ENCODE data around the gene YWHAH. TPM values are rescaled to one million over a fixed set of nuclear protein-coding genes. Genes with fewer than 3 reads are reported as not detected.

Gene YWHAH
- total and polyA plus RNA-seq, 2 donors (not counting 1 experiment from before 2014, with no cell fraction given) = 32.6 to 51.1 TPM

- POLR2A ChIA-PET = no interaction called here
- no peaks in the 10 kb centered on the region for H3K4me1 Mint-ChIP-seq
- Histone ChIP-seq H2AFZ (ENCODE audit: insufficient read depth, low read depth, low read length, poor library complexity, severe bottlenecking) (no peak overlapping the region), H3K9me3 (ENCODE audit: control extremely low read depth in 1 of 3, control insufficient read depth in 2 of 3, insufficient read depth in 1 of 3, low read length in 2 of 3) (no peaks in the 10 kb centered on the region), H3K4me1 (ENCODE audit: control insufficient read depth in 2 of 2, insufficient read depth in 2 of 2, low read length in 2 of 2) (no peaks in the 10 kb centered on the region), H3K27me3 (replicated peaks in 1 of 4; ENCODE audit: control extremely low read depth in 1 of 4, control insufficient read depth in 3 of 4, insufficient read depth in 4 of 4, low read length in 3 of 4) (peaks cover 0 to 4% (median 0%) of the 10 kb centered on the region in 4 experiments), H3K4me3 (ENCODE audit: control extremely low read depth in 1 of 5, extremely low read depth in 1 of 5, insufficient read depth in 1 of 5, low read depth in 2 of 5, low read length in 4 of 5) (no peak overlapping the region), H3K9ac (ENCODE audit: low read length) (no peak overlapping the region), H3K27ac (ENCODE audit: low read length in 2 of 2) (no peak overlapping the region), H4K20me1 (ENCODE audit: control insufficient read depth, insufficient read depth, low read length, poor library complexity, severe bottlenecking) (no peaks in the 10 kb centered on the region), H3K4me2 (replicated peaks; ENCODE audit: low read depth, low read length, poor library complexity, severe bottlenecking) (no peak overlapping the region), H3K36me3 (replicated peaks in 1 of 2; ENCODE audit: control extremely low read depth in 1 of 2, control insufficient read depth in 1 of 2, extremely low read depth in 1 of 2, insufficient read depth in 2 of 2, low read length in 1 of 2) (no peaks in the 10 kb centered on the region), H3K79me2 (ENCODE audit: control insufficient read depth, insufficient read depth, low read length) (no peaks in the 10 kb centered on the region)
- DNase-seq = no peak
- peaks cover 11% of the 10 kb centered on the region for H3K27me3 Mint-ChIP-seq
- H3K27ac Mint-ChIP-seq = no peak overlapping the region
- no peak overlapping the region for H3K4me3 Mint-ChIP-seq
- ATAC-seq (ENCODE audit: low read depth) = no peak
- WGBS (ENCODE audit: insufficient coverage) = 96% methylated on average over 6 of the region's 6 CpGs
- intact Hi-C loops (cut with micrococcal nuclease) = no loop called here
- TF ChIP-seq, protein P1, sequence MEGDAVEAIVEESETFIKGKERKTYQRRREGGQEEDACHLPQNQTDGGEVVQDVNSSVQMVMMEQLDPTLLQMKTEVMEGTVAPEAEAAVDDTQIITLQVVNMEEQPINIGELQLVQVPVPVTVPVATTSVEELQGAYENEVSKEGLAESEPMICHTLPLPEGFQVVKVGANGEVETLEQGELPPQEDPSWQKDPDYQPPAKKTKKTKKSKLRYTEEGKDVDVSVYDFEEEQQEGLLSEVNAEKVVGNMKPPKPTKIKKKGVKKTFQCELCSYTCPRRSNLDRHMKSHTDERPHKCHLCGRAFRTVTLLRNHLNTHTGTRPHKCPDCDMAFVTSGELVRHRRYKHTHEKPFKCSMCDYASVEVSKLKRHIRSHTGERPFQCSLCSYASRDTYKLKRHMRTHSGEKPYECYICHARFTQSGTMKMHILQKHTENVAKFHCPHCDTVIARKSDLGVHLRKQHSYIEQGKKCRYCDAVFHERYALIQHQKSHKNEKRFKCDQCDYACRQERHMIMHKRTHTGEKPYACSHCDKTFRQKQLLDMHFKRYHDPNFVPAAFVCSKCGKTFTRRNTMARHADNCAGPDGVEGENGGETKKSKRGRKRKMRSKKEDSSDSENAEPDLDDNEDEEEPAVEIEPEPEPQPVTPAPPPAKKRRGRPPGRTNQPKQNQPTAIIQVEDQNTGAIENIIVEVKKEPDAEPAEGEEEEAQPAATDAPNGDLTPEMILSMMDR (IDR thresholded peaks at IDR 0.05) = no peak
- no peak for TF ChIP-seq EZH2 (IDR thresholded peaks at IDR 0.05; ENCODE audit: borderline replicate concordance, insufficient read depth, low read depth, low read length, poor library complexity, severe bottlenecking)
- CTCF ChIA-PET = no interaction called here
- no peaks in the 10 kb centered on the region for H3K9me3 Mint-ChIP-seq (ENCODE audit: insufficient read depth)
Measured at GRCh38 chr22:31933406-31933805, 10.9 kb upstream of the YWHAH start.

DNA sequence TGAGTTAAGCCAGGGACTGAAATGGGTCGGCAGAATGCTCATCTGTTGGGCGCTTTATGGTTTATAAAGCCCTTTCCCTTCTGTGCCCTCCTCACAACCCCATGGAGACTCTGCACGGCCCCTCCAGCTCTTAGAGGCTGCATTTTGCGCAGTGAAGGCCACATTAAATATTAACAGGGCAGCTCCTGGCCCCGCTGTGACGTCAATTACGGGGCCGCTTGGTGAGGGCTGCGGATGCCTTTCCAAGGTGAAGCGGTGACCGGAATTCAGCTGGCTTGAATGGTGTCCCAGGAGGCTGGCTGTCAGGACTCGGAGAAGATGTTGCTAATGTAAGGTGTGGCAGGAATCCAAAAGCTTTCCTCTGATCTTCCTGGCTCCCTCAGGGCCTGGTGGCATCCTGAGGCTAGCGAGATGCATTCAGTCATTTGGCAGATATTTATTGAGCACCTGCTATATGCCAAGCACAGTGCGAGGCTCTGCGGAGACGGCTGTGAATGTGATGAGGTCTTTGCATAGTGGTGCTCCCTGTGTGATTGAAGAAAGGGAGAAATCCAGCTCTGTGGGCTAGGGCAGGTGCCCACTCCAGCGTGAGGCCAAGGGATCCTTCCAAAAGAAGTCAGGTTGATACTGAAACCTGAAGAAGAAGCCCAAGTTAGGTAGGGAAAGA lies 10.4 kb upstream of the YWHAH start:
- 96% methylated on average over 17 of the region's 17 CpGs for WGBS (ENCODE audit: insufficient coverage)
- no peak for TF ChIP-seq EZH2 (IDR thresholded peaks at IDR 0.05; ENCODE audit: borderline replicate concordance, insufficient read depth, low read depth, low read length, poor library complexity, severe bottlenecking)
- TF ChIP-seq, protein P1 (IDR thresholded peaks at IDR 0.05) = no peak
- no peak overlapping the region for H2AFZ ChIP-seq (ENCODE audit: insufficient read depth, low read depth, low read length, poor library complexity, severe bottlenecking)
- H3K9me3 Mint-ChIP-seq (ENCODE audit: insufficient read depth) = no peaks in the 10 kb centered on the region
- H3K9ac ChIP-seq (ENCODE audit: low read length) = no peak overlapping the region
- no peaks in the 10 kb centered on the region for H4K20me1 ChIP-seq (ENCODE audit: control insufficient read depth, insufficient read depth, low read length, poor library complexity, severe bottlenecking)
- no peaks in the 10 kb centered on the region for H3K79me2 ChIP-seq (ENCODE audit: control insufficient read depth, insufficient read depth, low read length)
- ChIA-PET CTCF (no interaction called here), POLR2A (no interaction called here)
- H3K27me3 ChIP-seq (replicated peaks in 1 of 4; ENCODE audit: control extremely low read depth in 1 of 4, control insufficient read depth in 3 of 4, insufficient read depth in 4 of 4, low read length in 3 of 4) = peaks cover 0 to 4% (median 0%) of the 10 kb centered on the region in 4 experiments
- no peak for ATAC-seq (ENCODE audit: low read depth)
- no peaks in the 10 kb centered on the region for H3K9me3 ChIP-seq (ENCODE audit: control extremely low read depth in 1 of 3, control insufficient read depth in 2 of 3, insufficient read depth in 1 of 3, low read length in 2 of 3)
- no peaks in the 10 kb centered on the region for H3K4me1 ChIP-seq (ENCODE audit: control insufficient read depth in 2 of 2, insufficient read depth in 2 of 2, low read length in 2 of 2)
- peaks cover 9% of the 10 kb centered on the region for H3K27me3 Mint-ChIP-seq
- DNase-seq = no peak
- H3K27ac Mint-ChIP-seq = no peak overlapping the region
- no peak overlapping the region for H3K4me3 Mint-ChIP-seq
- no peaks in the 10 kb centered on the region for H3K4me1 Mint-ChIP-seq
- no peaks in the 10 kb centered on the region for H3K36me3 ChIP-seq (replicated peaks in 1 of 2; ENCODE audit: control extremely low read depth in 1 of 2, control insufficient read depth in 1 of 2, extremely low read depth in 1 of 2, insufficient read depth in 2 of 2, low read length in 1 of 2)
- no peak overlapping the region for H3K4me3 ChIP-seq (ENCODE audit: control extremely low read depth in 1 of 5, extremely low read depth in 1 of 5, insufficient read depth in 1 of 5, low read depth in 2 of 5, low read length in 4 of 5)
- no peak overlapping the region for H3K4me2 ChIP-seq (replicated peaks; ENCODE audit: low read depth, low read length, poor library complexity, severe bottlenecking)
- no peak overlapping the region for H3K27ac ChIP-seq (ENCODE audit: low read length in 2 of 2)
- intact Hi-C loops (cut with micrococcal nuclease) = no loop called here
